GM23248 (cell line): Measurements from ENCODE around the gene LARP1. TPM values are rescaled to one million over a fixed set of nuclear protein-coding genes. Genes with fewer than 3 reads are reported as not detected.

ENCODE experiments used
- DNase-seq: peaks from one replicate; pipeline ENCODE4 v3.0.0-alpha.2; 2015
- H2AFZ ChIP-seq: fragments of 200-600 bp; sonication (generic); 2 replicates; pipeline ENCODE4 v1.6.1; 2016; ENCODE audit warnings: antibody characterized with exemption
- H3F3A ChIP-seq: fragments of 200-600 bp; sonication (generic); 2 replicates; pipeline ENCODE4 v1.6.1; 2016; ENCODE audit warnings: mild to moderate bottlenecking, antibody characterized with exemption, mixed run types; ENCODE audit not compliant: insufficient read depth
- H3K27ac ChIP-seq: fragments of 200-600 bp; sonication (generic); 2 replicates; pipeline ENCODE4 v1.5.1; 2016; ENCODE audit warnings: mild to moderate bottlenecking
- H3K27me3 ChIP-seq: fragments of 200-600 bp; sonication (generic); replicated peaks from 2 replicates; pipeline ENCODE4 v1.6.1; 2016; ENCODE audit warnings: mild to moderate bottlenecking; ENCODE audit not compliant: insufficient read depth
- H3K36me3 ChIP-seq: fragments of 200-600 bp; sonication (generic); 2 replicates; pipeline ENCODE4 v1.6.1; 2016; ENCODE audit warnings: low read depth, mild to moderate bottlenecking
- H3K4me1 ChIP-seq: fragments of 200-600 bp; sonication (generic); 2 replicates; pipeline ENCODE4 v1.6.1; 2016; ENCODE audit warnings: mild to moderate bottlenecking; ENCODE audit not compliant: insufficient read depth
- H3K4me2 ChIP-seq: fragments of 200-600 bp; sonication (generic); one replicate; pipeline ENCODE4 v1.6.1; 2016; ENCODE audit warnings: mild to moderate bottlenecking; ENCODE audit not compliant: unreplicated experiment
- H3K4me3 ChIP-seq: fragments of 200-600 bp; sonication (generic); 2 replicates; pipeline ENCODE4 v1.5.1; 2016; ENCODE audit warnings: mild to moderate bottlenecking
- H3K79me2 ChIP-seq: fragments of 200-600 bp; sonication (generic); 2 replicates; pipeline ENCODE4 v1.6.1; 2016; ENCODE audit warnings: mild to moderate bottlenecking; ENCODE audit not compliant: insufficient read depth
- H3K9ac ChIP-seq: fragments of 200-600 bp; sonication (generic); 2 replicates; pipeline ENCODE4 v1.6.1; 2016; ENCODE audit warnings: mild to moderate bottlenecking
- H3K9me2 ChIP-seq: fragments of 200-600 bp; sonication (generic); 2 replicates; pipeline ENCODE4 v1.6.1; 2016; ENCODE audit warnings: mixed run types, mild to moderate bottlenecking, moderate library complexity; ENCODE audit not compliant: insufficient read depth
- H3K9me3 ChIP-seq: fragments of 200-600 bp; sonication (generic); one replicate; pipeline ENCODE4 v1.6.1; 2017; ENCODE audit warnings: low read depth
- H4K20me1 ChIP-seq: fragments of 200-600 bp; sonication (generic); 2 replicates; pipeline ENCODE4 v1.6.0; 2016; ENCODE audit not compliant: insufficient read depth
- EZH2 ChIP-seq: fragments of 200-600 bp; sonication (generic); IDR thresholded peaks from 2 replicates; pipeline ENCODE4 v1.6.1; 2018; ENCODE audit warnings: antibody characterized with exemption, mild to moderate bottlenecking; ENCODE audit not compliant: insufficient read depth, poor library complexity, severe bottlenecking
- EZH2phosphoT487 ChIP-seq: fragments of 200-600 bp; sonication (generic); IDR thresholded peaks from 2 replicates; pipeline ENCODE4 v1.6.1; 2018; ENCODE audit warnings: antibody characterized with exemption, moderate library complexity, mild to moderate bottlenecking, low read depth; ENCODE audit not compliant: insufficient read depth
- WGBS, 2 experiments: methylation state at CpG; one replicate each; pipeline ENCODE4 v1.1.6; 2015 to 2017; ENCODE audit warnings: low lambda C conversion rate in 2 of 2, low coverage in 1 of 2; ENCODE audit errors: missing lambda C conversion rate in 2 of 2; 5-methylcytosine and 5-hydroxymethylcytosine counted together
- in situ Hi-C: fragments of 300-500 bp; cut with MboI; formaldehyde crosslinking; loops from 2 replicates; pipeline ENCODE4 v1.15.0; 2020
- polyA plus RNA-seq: library from polyadenylated mRNA; unstranded; fragments of >200 nt; fragmentation: Nextera tagmentation; extraction: Ambion mirVana; gene quantifications from 2 replicates; pipeline ENCODE4 v1.2.1, GENCODE V29; 2016
- total RNA-seq: library from RNA; depleted of rRNA; stranded (reverse); fragments of >200 nt; shearing (Covaris generic); gene quantifications from 2 replicates; pipeline ENCODE4 v1.2.3, GENCODE V29; 2014

Gene LARP1
- total and polyA plus RNA-seq, 2 experiments from 2014 or later = 33.8 to 59.9 TPM

- 86 to 91% methylated on average over 6 of the region's 6 CpGs for WGBS, 2 experiments
- Histone ChIP-seq H3K9me3 (no peaks in the 10 kb centered on the region), H3K27me3 (no peaks in the 10 kb centered on the region), H2AFZ (no peak overlapping the region), H4K20me1 (no peaks in the 10 kb centered on the region), H3K4me3 (no peak overlapping the region), H3K4me1 (no peaks in the 10 kb centered on the region), H3F3A (no peaks in the 10 kb centered on the region), H3K4me2 (no peak overlapping the region), H3K9me2 (no peaks in the 10 kb centered on the region), H3K36me3 (no peaks in the 10 kb centered on the region), H3K9ac (no peak overlapping the region), H3K27ac (no peak overlapping the region), H3K79me2 (peaks cover 5% of the 10 kb centered on the region; the same call in 1 of the 2 replicates)
- TF ChIP-seq EZH2 (no peak), EZH2phosphoT487 (no peak)
- in situ Hi-C loops = no loop called here
- no peak for DNase-seq
Measured at GRCh38 chr5:154842689-154843530, 87.7 kb downstream of the LARP1 start.

GRCh38 chr5:154844809-154845208, 89.6 kb downstream of the LARP1 start:
- DNase-seq = no peak
- H2AFZ ChIP-seq = no peak overlapping the region
- no peak overlapping the region for H3K4me3 ChIP-seq
- no peaks in the 10 kb centered on the region for H3K27me3 ChIP-seq
- H3K36me3 ChIP-seq = no peaks in the 10 kb centered on the region
- no peaks in the 10 kb centered on the region for H3K9me2 ChIP-seq
- H3F3A ChIP-seq = peaks cover 10% of the 10 kb centered on the region
- H3K9ac ChIP-seq = no peak overlapping the region
- no peaks in the 10 kb centered on the region for H3K9me3 ChIP-seq
- H3K4me2 ChIP-seq = no peak overlapping the region
- H3K4me1 ChIP-seq = peaks cover 10% of the 10 kb centered on the region
- in situ Hi-C loops = no loop called here
- H4K20me1 ChIP-seq = no peaks in the 10 kb centered on the region
- WGBS, 2 experiments = 82 to 89% methylated on average over 5 of the region's 5 CpGs
- no peak overlapping the region for H3K27ac ChIP-seq
- H3K79me2 ChIP-seq = peaks cover 15% of the 10 kb centered on the region; the same call in 1 of the 2 replicates
- TF ChIP-seq EZH2phosphoT487 = no peak
- TF ChIP-seq EZH2 = no peak

GRCh38 chr5:154849264-154849785, 94.1 kb downstream of the LARP1 start:
- H4K20me1 ChIP-seq = no peaks in the 10 kb centered on the region
- H3K27me3 ChIP-seq = no peaks in the 10 kb centered on the region
- H2AFZ ChIP-seq = peak overlapping the region; percentile 98
- H3K4me3 ChIP-seq = peak overlapping the region; percentile 76
- no peak for TF ChIP-seq EZH2
- TF ChIP-seq EZH2phosphoT487 = no peak
- peaks cover 20% of the 10 kb centered on the region for H3K4me1 ChIP-seq
- DNase-seq = no peak
- peaks cover 15% of the 10 kb centered on the region; the same call in 1 of the 2 replicates for H3K79me2 ChIP-seq
- H3K9me3 ChIP-seq = no peaks in the 10 kb centered on the region
- WGBS, 2 experiments = 13 to 15% methylated on average over 6 of the region's 6 CpGs
- peak overlapping the region; percentile 79 for H3K9ac ChIP-seq
- H3K4me2 ChIP-seq = peak overlapping the region; percentile 90
- H3F3A ChIP-seq = peaks cover 26% of the 10 kb centered on the region
- no peaks in the 10 kb centered on the region for H3K9me2 ChIP-seq
- in situ Hi-C loops = no loop called here
- H3K36me3 ChIP-seq = no peaks in the 10 kb centered on the region
- H3K27ac ChIP-seq = peak overlapping the region; percentile 87

DNA sequence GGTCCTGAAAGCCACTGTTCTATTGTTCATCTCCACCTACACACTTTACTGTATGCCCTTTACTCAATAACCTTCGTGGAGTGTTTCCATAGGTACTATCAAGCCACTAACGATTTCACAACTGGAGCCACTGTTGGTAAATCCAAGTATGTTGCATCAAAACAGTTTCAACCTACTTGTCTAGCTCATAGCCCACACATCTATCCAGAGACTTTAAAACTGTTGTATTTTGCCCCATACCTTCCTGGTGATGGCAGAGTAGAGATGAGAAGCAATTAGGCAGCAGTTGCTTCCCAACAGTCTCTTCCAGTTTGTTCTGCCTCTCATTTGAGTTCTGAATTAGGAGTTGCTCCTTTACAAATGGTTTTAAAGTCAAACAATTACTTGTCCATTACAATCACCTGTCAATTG, 94.6 kb downstream of the LARP1 start:
- no peak for TF ChIP-seq EZH2
- TF ChIP-seq EZH2phosphoT487 = no peak
- Histone ChIP-seq H3F3A (peaks cover 26% of the 10 kb centered on the region), H3K9ac (peak overlapping the region; percentile 79), H3K9me2 (no peaks in the 10 kb centered on the region), H4K20me1 (no peaks in the 10 kb centered on the region), H3K79me2 (peaks cover 15% of the 10 kb centered on the region; the same call in 1 of the 2 replicates), H3K36me3 (no peaks in the 10 kb centered on the region), H3K4me2 (peak overlapping the region; percentile 90), H3K27ac (peak overlapping the region; percentile 87), H3K4me3 (peak overlapping the region; percentile 76), H3K27me3 (no peaks in the 10 kb centered on the region), H3K4me1 (peaks cover 20% of the 10 kb centered on the region), H2AFZ (peak overlapping the region; percentile 98), H3K9me3 (no peaks in the 10 kb centered on the region)
- peak; percentile 81 for DNase-seq
- WGBS, 2 experiments = 2 to 3% methylated on average over 2 of the region's 2 CpGs
- in situ Hi-C loops = no loop called here
